Fibroblast of lung (primary cell): Measurements from ENCODE around the gene SLAMF1.
A peak's percentile ranks its signal among the peaks of the same experiment; 100 is the strongest.

Experiments
- EZH2 ChIP-seq: IDR thresholded peaks from 2 replicates; pipeline ENCODE4 v1.5.1; 2012; ENCODE audit warnings: low read length, control low read depth, mild to moderate bottlenecking; ENCODE audit errors: missing control alignments
- TF ChIP-seq, protein P1 (sequence below), 2 donors: IDR thresholded peaks in 1 of 2; conservative IDR thresholded peaks in 1 of 2; 1 replicate in 1 of 2; 2 replicates in 1 of 2; pipeline ENCODE4 v1.5.1; 2011 to 2012; ENCODE audit warnings: low read length in 2 of 2, control low read depth in 1 of 2, inconsistent platforms in 1 of 2, low read depth in 1 of 2, mild to moderate bottlenecking in 1 of 2

DNA sequence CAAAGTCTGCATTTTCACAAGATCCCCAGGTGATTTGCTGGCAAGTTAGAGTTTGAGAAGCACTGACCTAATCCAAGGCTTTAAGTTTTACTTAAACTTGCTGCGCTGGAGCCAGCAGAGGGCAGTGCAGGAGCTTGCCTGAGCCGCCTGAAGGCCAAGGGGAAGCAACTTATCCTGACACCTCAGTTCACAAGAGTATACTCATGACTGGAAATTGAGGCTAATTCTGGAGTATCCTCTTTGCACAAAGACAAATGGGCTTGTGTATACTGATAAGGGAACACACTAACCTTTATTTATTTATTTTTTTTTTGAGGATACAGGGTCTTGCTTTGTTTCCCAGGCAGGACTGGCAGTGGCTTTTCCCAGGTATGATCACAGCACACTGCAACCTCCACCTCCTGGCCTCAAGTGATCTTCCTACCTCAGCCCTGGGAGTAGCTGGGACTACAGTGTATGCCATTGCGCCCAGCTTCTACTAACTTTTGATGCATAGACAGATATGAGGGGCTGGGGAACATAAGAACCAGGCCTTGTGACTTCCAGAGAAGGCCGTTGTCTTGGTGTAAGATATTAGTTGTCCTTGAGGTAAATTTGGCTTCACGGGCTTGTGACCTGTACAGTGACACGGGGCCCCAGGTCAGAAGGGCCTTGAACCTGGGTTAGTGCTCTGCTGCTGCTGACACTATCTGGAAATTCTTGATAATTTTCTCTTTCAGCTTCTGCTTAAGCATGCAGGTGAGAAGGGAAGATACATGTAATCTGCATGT is 29.0 kb upstream of the SLAMF1 start:
- TF ChIP-seq, protein P1, sequence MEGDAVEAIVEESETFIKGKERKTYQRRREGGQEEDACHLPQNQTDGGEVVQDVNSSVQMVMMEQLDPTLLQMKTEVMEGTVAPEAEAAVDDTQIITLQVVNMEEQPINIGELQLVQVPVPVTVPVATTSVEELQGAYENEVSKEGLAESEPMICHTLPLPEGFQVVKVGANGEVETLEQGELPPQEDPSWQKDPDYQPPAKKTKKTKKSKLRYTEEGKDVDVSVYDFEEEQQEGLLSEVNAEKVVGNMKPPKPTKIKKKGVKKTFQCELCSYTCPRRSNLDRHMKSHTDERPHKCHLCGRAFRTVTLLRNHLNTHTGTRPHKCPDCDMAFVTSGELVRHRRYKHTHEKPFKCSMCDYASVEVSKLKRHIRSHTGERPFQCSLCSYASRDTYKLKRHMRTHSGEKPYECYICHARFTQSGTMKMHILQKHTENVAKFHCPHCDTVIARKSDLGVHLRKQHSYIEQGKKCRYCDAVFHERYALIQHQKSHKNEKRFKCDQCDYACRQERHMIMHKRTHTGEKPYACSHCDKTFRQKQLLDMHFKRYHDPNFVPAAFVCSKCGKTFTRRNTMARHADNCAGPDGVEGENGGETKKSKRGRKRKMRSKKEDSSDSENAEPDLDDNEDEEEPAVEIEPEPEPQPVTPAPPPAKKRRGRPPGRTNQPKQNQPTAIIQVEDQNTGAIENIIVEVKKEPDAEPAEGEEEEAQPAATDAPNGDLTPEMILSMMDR (conservative IDR thresholded peaks at IDR 0.05 in 1 of 2, IDR thresholded peaks at IDR 0.05 in 1 of 2; ENCODE audit: low read depth in 1 of 2, low read length in 2 of 2) = peak; percentile 75 to 77
- no peak for TF ChIP-seq EZH2
